Pancreas (tissue), 10 donors: Measurements from ENCODE around the gene PLEKHA1. TPM values are rescaled to one million over a fixed set of nuclear protein-coding genes. Genes with fewer than 3 reads are reported as not detected.

Source experiments
- ATAC-seq, 4 donors: fragments of 200-7000 bp; cut with Tn5 transposase; one replicate each; pipeline versions ENCODE4 v1.8.0 to v1.9.1; 2020; ENCODE audit warnings: mild to moderate bottlenecking in 4 of 4, moderate library complexity in 4 of 4
- DNase-seq, 6 donors: peaks; one replicate each; pipeline ENCODE4 v3.0.0-alpha.2; 2020
- FAIRE-seq: peaks from 2 replicates; lab custom pipeline; 2012; peaks lifted over from hg19 to GRCh38; lab: Jason Lieb, UNC
- H3K27ac ChIP-seq, 4 donors: fragments of 200-600 bp; sonication (generic); 1 replicate in 3 of 4; 2 replicates in 1 of 4; pipeline versions ENCODE4 v1.5.0 to v1.8.0; 2020
- H3K27me3 ChIP-seq, 4 donors: fragments of 200-600 bp; one replicate each; pipeline ENCODE4 v1.8.0; 2021
- H3K36me3 ChIP-seq, 3 donors: fragments of 200-600 bp; sonication (generic) in 1 of 3; one replicate each; pipeline versions ENCODE4 v1.5.0 to v1.8.0; 2020 to 2021
- H3K4me1 ChIP-seq, 3 donors: fragments of 200-600 bp; one replicate each; pipeline ENCODE4 v1.8.0; 2021
- H3K4me3 ChIP-seq, 4 donors: fragments of 200-600 bp; sonication (generic) in 2 of 4; one replicate each; pipeline versions ENCODE4 v1.5.0 to v1.8.0; 2020 to 2021
- H3K9me3 ChIP-seq, 4 donors: fragments of 200-600 bp; one replicate each; pipeline ENCODE4 v1.8.0; 2021
- WGBS, 2 donors: extraction: QIAGEN DNeasy Blood & Tissue Kit; methylation state at CpG; one replicate each; pipeline ENCODE4 v1.1.7; 2013; 5-methylcytosine and 5-hydroxymethylcytosine counted together
- intact Hi-C, 3 donors: fragments of 100-400 bp; cut with DNase I; formaldehyde crosslinking; loops; one replicate each; pipeline versions ENCODE4 v1.11.1 to v1.14.2; 2022
- polyA plus RNA-seq, 2 donors: library from polyadenylated mRNA; stranded (reverse); fragments of 200-250 nt; gene quantifications; one replicate each; pipeline ENCODE4 v1.2.3, GENCODE V29; 2013
- total RNA-seq, 6 donors: library from RNA; stranded (reverse); fragmentation: NEBNext Ultra II Directional in 4 of 6; extraction: Animal tissue kit (Norgen Biotek cat#: 25700) in 4 of 6; gene quantifications; one replicate each; pipeline versions ENCODE4 v1.2.1 to v1.2.4, GENCODE V29; 2021 to 2023
- TF ChIP-seq, protein P1 (sequence below), 4 donors: fragments of 200-600 bp; sonication (generic) in 3 of 4; IDR thresholded peaks; one replicate each; pipeline versions ENCODE4 v1.5.0 to v1.8.0; 2021; ENCODE audit warnings: antibody characterized with exemption in 4 of 4
- donor health status: healthy with polysubstance abuse.
- donor health status: DM: no; HTN: no; CAD: no; lungs with moderate emphysema.
- donor health status: DM: no; HTN: no; CAD: no.
- donor health status: control.
- donor health status: control.
- donor health status: Bipolar disorder and iron deficiency.
- donor health status: DM: yes; HTN: yes; CAD: no.
- donor health status: DM: no; HTN: no; CAD: no.
- donor health status: DM: no; HTN: no; CAD: no.
- donor health status: DM: yes; HTN: yes; CAD: no.

PLEKHA1 gene
- total and polyA plus RNA-seq, 8 donors = 8.8 to 31.6 (median 20.4) TPM

DNA sequence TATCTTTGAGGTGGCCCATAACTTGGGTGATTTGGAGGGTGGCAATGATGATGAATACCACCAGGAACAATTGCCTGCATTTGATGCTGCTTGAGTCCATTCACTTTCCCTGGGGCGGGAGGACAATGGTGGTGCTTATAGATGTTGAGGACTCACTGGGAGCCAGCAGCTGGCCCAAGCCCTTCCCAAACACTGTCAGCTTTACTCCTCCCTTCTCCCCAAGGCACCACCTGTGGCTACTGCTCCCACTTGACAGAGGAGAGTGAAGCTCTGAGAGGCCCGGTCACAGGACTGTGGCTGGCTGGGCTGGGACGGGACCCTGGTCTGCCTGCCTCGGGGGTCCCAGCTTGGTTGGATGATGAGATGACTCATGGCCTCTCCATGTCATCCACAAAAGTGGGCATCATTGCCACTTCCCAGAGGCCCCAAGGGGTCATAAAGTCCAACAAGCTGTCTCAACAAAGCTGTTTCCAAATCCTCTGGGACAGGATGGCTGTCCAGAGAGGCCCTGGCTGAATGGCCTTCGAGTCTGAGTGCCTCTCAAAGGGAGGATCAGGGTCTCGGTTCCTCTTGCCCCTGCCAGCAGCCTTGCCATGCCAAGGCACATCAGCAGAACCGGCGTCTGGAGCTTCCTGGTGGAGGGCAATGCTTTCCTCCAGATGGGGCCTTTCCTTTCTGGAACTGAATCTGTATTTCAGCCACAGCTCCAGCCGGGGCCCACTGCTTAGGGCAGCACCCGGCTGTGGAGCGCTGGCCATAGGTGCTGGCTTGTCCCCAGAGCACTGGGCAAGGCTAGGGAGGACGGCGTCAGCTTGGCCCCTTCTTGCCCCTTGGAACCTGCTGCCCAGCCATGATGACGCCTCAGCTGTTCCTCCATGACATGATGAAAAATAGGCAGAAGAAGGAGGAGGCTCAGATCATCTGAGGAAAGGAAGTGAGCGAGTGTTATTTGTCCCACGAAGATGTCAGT, 47.0 kb upstream of the PLEKHA1 start:
- TF ChIP-seq, protein P1, sequence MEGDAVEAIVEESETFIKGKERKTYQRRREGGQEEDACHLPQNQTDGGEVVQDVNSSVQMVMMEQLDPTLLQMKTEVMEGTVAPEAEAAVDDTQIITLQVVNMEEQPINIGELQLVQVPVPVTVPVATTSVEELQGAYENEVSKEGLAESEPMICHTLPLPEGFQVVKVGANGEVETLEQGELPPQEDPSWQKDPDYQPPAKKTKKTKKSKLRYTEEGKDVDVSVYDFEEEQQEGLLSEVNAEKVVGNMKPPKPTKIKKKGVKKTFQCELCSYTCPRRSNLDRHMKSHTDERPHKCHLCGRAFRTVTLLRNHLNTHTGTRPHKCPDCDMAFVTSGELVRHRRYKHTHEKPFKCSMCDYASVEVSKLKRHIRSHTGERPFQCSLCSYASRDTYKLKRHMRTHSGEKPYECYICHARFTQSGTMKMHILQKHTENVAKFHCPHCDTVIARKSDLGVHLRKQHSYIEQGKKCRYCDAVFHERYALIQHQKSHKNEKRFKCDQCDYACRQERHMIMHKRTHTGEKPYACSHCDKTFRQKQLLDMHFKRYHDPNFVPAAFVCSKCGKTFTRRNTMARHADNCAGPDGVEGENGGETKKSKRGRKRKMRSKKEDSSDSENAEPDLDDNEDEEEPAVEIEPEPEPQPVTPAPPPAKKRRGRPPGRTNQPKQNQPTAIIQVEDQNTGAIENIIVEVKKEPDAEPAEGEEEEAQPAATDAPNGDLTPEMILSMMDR (IDR thresholded peaks at IDR 0.05) = no peak
- FAIRE-seq (no peak), ATAC-seq (no peak), DNase-seq (no peak)
- no peak overlapping the region for H3K4me3 ChIP-seq
- 86 to 90% methylated on average over 16 of the region's 16 CpGs for WGBS, 2 donors
- H3K27ac ChIP-seq = no peak overlapping the region
- intact Hi-C loops = no loop called here
- peaks cover 0 to 4% (median 0%) of the 10 kb centered on the region in 3 donors for H3K4me1 ChIP-seq
- H3K9me3 ChIP-seq = no peaks in the 10 kb centered on the region
- H3K27me3 ChIP-seq = no peaks in the 10 kb centered on the region
- H3K36me3 ChIP-seq = no peaks in the 10 kb centered on the region

DNA sequence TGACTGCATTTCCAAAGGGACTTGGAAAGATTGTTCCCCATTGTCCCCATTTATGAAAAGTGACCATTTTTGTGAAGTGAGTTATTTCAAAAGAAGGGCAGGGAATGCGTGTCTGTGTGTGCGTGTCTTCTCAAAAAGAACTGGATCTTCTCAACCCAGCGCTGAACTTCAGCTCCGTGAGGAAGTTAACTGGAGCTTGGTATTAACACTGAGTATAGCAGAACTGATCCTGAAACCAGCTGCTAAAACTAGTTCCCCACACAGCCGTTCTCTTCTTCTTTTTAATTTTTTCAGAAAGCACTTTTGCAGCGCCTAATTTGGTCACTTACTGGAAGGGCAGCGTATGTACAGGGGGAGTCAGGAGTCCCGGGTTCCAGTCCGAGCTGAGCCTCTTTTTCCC, 45.8 kb upstream of the PLEKHA1 start:
- H3K27me3 ChIP-seq = no peaks in the 10 kb centered on the region
- 68 to 70% methylated on average over 9 of the region's 9 CpGs for WGBS, 2 donors
- TF ChIP-seq, protein P1 (IDR thresholded peaks at IDR 0.05) = no peak
- peaks cover 0 to 4% (median 0%) of the 10 kb centered on the region in 3 donors for H3K4me1 ChIP-seq
- H3K27ac ChIP-seq = no peak overlapping the region
- no peaks in the 10 kb centered on the region for H3K9me3 ChIP-seq
- H3K4me3 ChIP-seq = no peak overlapping the region
- ATAC-seq = no peak
- intact Hi-C loops = no loop called here
- H3K36me3 ChIP-seq = no peaks in the 10 kb centered on the region
- FAIRE-seq = no peak
- DNase-seq = no peak

DNA sequence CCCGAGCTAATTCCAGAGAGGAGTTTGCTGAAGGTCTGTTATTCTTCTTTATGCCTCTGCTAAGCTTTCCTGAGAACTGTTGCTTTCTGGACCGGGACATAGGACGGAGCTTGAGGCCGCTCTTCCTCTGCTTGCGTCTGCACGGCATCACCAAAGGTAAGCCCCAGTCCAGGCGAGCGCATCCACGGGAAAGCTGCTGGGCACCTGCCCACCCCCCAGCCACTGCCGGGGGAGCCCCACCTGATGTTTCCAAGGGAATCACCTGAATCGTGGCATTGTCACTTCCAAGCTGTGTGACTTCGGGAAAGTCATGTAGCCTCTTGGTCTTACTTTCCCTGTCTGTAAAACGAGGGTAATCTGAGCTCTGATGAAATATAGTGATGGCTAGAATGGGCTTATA, 45.1 kb upstream of the PLEKHA1 start:
- TF ChIP-seq, protein P1 (IDR thresholded peaks at IDR 0.05) = no peak
- H3K4me3 ChIP-seq = no peak overlapping the region
- intact Hi-C loops = no loop called here
- H3K36me3 ChIP-seq = no peaks in the 10 kb centered on the region
- no peak for ATAC-seq
- no peak for FAIRE-seq
- H3K27me3 ChIP-seq = no peaks in the 10 kb centered on the region
- H3K4me1 ChIP-seq = peaks cover 0 to 4% (median 0%) of the 10 kb centered on the region in 3 donors
- 73 to 77% methylated on average over 13 of the region's 13 CpGs for WGBS, 2 donors
- no peak for DNase-seq
- no peaks in the 10 kb centered on the region for H3K9me3 ChIP-seq
- no peak overlapping the region for H3K27ac ChIP-seq

DNA sequence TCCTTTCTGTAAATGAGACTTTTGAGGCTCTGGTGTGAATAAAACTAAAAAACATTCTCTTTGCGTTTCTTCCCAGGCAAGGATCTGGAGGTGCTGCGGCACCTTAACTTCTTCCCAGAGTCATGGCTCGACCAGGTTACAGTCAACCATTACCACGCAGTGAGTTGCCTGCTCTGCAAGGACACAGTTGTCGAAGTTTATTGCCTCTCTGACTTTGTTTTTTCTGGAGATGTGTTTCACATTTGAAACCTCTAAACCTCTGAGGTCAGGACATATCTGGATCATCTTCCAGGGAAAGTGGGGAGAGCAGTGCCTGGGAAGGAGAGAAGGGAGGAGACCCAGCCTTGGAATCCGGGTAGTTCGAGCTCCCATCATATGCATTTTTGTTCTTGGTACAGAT, 43.4 kb upstream of the PLEKHA1 start:
- H3K4me3 ChIP-seq = no peak overlapping the region
- WGBS, 2 donors = 48 to 50% methylated on average over 7 of the region's 7 CpGs
- no peaks in the 10 kb centered on the region for H3K9me3 ChIP-seq
- TF ChIP-seq, protein P1 (IDR thresholded peaks at IDR 0.05) = no peak
- intact Hi-C loops = no loop called here
- ATAC-seq (no peak), DNase-seq (no peak), FAIRE-seq (no peak)
- H3K27ac ChIP-seq = peak overlapping the region in 2 of 4 donors; percentile 29 to 76
- no peaks in the 10 kb centered on the region for H3K36me3 ChIP-seq
- peaks cover 0 to 4% (median 0%) of the 10 kb centered on the region in 3 donors for H3K4me1 ChIP-seq
- H3K27me3 ChIP-seq = no peaks in the 10 kb centered on the region
